K562 (cell line): ENCODE results near the gene GRPR. TPM values are rescaled to one million over a fixed set of nuclear protein-coding genes. Genes with fewer than 3 reads are reported as not detected.

Experiments used
- C11orf30 ChIP-seq: fragments of 450-650 bp; IDR thresholded peaks from 2 replicates; pipeline ENCODE4 v1.6.1; 2016; ENCODE audit warnings: low read depth, mild to moderate bottlenecking
- CBX2 ChIP-seq: fragments of 200-600 bp; sonication (generic); IDR thresholded peaks from one replicate; pipeline ENCODE4 v1.6.1; 2012; ENCODE audit warnings: mild to moderate bottlenecking, low read length, inconsistent platforms; ENCODE audit not compliant: insufficient read depth, poor library complexity, severe bottlenecking
- DNMT1 ChIP-seq: fragments of 450-650 bp; IDR thresholded peaks from 2 replicates; pipeline ENCODE4 v1.6.1; 2016; ENCODE audit warnings: antibody characterized with exemption, mild to moderate bottlenecking
- E4F1 ChIP-seq: fragments of 250-450 bp; sonication (Bioruptor Pico); IDR thresholded peaks from 2 replicates; pipeline ENCODE4 v1.5.0; 2021; ENCODE audit warnings: mild to moderate bottlenecking, borderline replicate concordance
- EP300 ChIP-seq: IDR thresholded peaks from 2 replicates; pipeline ENCODE4 v1.6.1; 2012; ENCODE audit warnings: low read length, improper control_type of control experiment
- FOXA1 ChIP-seq: fragments of 450-650 bp; IDR thresholded peaks from 2 replicates; pipeline ENCODE4 v1.6.1; 2016; ENCODE audit warnings: mild to moderate bottlenecking, borderline replicate concordance
- FOXK1 ChIP-seq: sonication (generic); formaldehyde crosslinking; IDR thresholded peaks from 2 replicates; pipeline ENCODE4 v1.8.0; 2022; ENCODE audit warnings: missing genetic modification reagents, mild to moderate bottlenecking, borderline replicate concordance
- GTF3C2 ChIP-seq: IDR thresholded peaks from 3 replicates; pipeline ENCODE4 v1.6.1; 2011; ENCODE audit warnings: borderline replicate concordance, mild to moderate bottlenecking, moderate library complexity; ENCODE audit not compliant: insufficient read length; ENCODE audit errors: extremely low read depth
- HMBOX1 ChIP-seq: sonication (generic); IDR thresholded peaks from 2 replicates; pipeline ENCODE4 v1.6.1; 2016
- MCM7 ChIP-seq, 2 experiments: fragments of 450-650 bp; IDR thresholded peaks; 2 replicates each; pipeline ENCODE4 v1.6.1; 2016 to 2018
- NCOA4 ChIP-seq: fragments of 450-650 bp; IDR thresholded peaks from 2 replicates; pipeline ENCODE4 v1.6.1; 2018; ENCODE audit warnings: mild to moderate bottlenecking; ENCODE audit not compliant: partially characterized antibody
- NFIC ChIP-seq: fragments of 450-650 bp; IDR thresholded peaks from 2 replicates; pipeline ENCODE4 v1.6.1; 2017; ENCODE audit warnings: mild to moderate bottlenecking, inconsistent platforms
- RBFOX2 ChIP-seq: fragments of 200-400 bp; formaldehyde crosslinking; IDR thresholded peaks from 2 replicates; pipeline ENCODE4 v1.6.1; 2017; ENCODE audit warnings: low read depth, mild to moderate bottlenecking, low read length, moderate library complexity
- RNF2 ChIP-seq: sonication (generic); IDR thresholded peaks from 2 replicates; pipeline ENCODE4 v1.6.1; 2016
- SUPT5H ChIP-seq: fragments of 450-650 bp; IDR thresholded peaks from 2 replicates; pipeline ENCODE4 v1.6.1; 2016
- ZC3H4 ChIP-seq: sonication (generic); formaldehyde crosslinking; IDR thresholded peaks from 2 replicates; pipeline ENCODE4 v1.9.0; 2021; ENCODE audit warnings: missing genetic modification reagents, borderline replicate concordance
- ZNF133 ChIP-seq: fragments of 250-450 bp; sonication (Bioruptor Pico); IDR thresholded peaks from 2 replicates; pipeline ENCODE4 v1.4.0; 2020; ENCODE audit warnings: mild to moderate bottlenecking
- ZNF583 ChIP-seq: fragments of 250-450 bp; sonication (Bioruptor Pico); IDR thresholded peaks from 2 replicates; pipeline ENCODE4 v1.4.0; 2020
- ZNF778 ChIP-seq: fragments of 450-650 bp; formaldehyde crosslinking; IDR thresholded peaks from 2 replicates; pipeline ENCODE4 v1.4.0; 2020; ENCODE audit warnings: mild to moderate bottlenecking, moderate library complexity
- polyA plus RNA-seq, 8 experiments: library from polyadenylated mRNA; depleted of rRNA in 4 of 8; stranded (reverse) in 5 of 8; unstranded in 3 of 8; fragments of >200 nt; fragmentation: Nextera tagmentation in 2 of 8; fragmentation: Illumina TruSeq in 1 of 8; extraction: Ambion mirVana in 2 of 8; extraction: Trizol in 1 of 8; gene quantifications; 2 replicates each; pipeline versions ENCODE4 v1.2.1 to v1.2.3, GENCODE V29; 2011 to 2014; ENCODE audit warnings: inconsistent platforms in 1 of 8, missing spikeins in 1 of 8
- total RNA-seq, 7 experiments: library from RNA; depleted of rRNA in 6 of 7; stranded (reverse); fragments of >200 nt in 6 of 7; fragmentation: Illumina TruSeq in 2 of 7; extraction: Trizol in 2 of 7; gene quantifications; 2 replicates each; pipeline versions ENCODE4 v1.2.1 to v1.2.3, GENCODE V29; 2011 to 2021; ENCODE audit warnings: low replicate concordance in 1 of 7

GRPR gene
- total and polyA plus RNA-seq, 9 of the 15 experiments (the other 6 are each of a cell fraction or from before 2014, with no cell fraction given): 0.06 to 0.11 TPM; not detected in 7

GRCh38 chrX:16119353-16120220 lies 3.8 kb upstream of the GRPR start (continued):
- no peak for TF ChIP-seq NFIC
- TF ChIP-seq EP300: 0 out of 2 replicates have a peak, but pooled peaks have one; percentile 13
- TF ChIP-seq C11orf30: peak; percentile 79
- no peak for TF ChIP-seq RBFOX2
- TF ChIP-seq CBX2: no peak
- no peak for TF ChIP-seq GTF3C2
- TF ChIP-seq ZNF583 (CRISPR knock-in tag): no peak
- TF ChIP-seq NCOA4: no peak
- peak; percentile 69 for TF ChIP-seq HMBOX1
- TF ChIP-seq ZNF778: no peak
- TF ChIP-seq E4F1 (CRISPR knock-in tag): no peak
- no peak for TF ChIP-seq FOXK1 (CRISPR knock-in tag)
- no peak for TF ChIP-seq MCM7 (IDR thresholded peaks at IDR 0.05)
- TF ChIP-seq ZNF133 (CRISPR knock-in tag): no peak
- TF ChIP-seq SUPT5H: no peak
- no peak for TF ChIP-seq ZC3H4 (CRISPR knock-in tag)
- TF ChIP-seq DNMT1: no peak
- no peak for TF ChIP-seq RNF2
- TF ChIP-seq FOXA1: no peak
